ENCODE results near the gene RIT1.

- no peak for TF ChIP-seq RXRA (CRISPR knock-in tag; IDR thresholded peaks at IDR 0.05)
- TF ChIP-seq SOX6 (IDR thresholded peaks at IDR 0.05): no peak
- no peak for TF ChIP-seq SOX6 (CRISPR knock-in tag; IDR thresholded peaks at IDR 0.05)
- TF ChIP-seq CEBPB (IDR thresholded peaks at IDR 0.05; ENCODE audit: borderline replicate concordance, low read depth, low read length): no peak
- no peak for TF ChIP-seq HNF4A (CRISPR knock-in tag; IDR thresholded peaks at IDR 0.05)
- no peak for TF ChIP-seq ATF2 (CRISPR knock-in tag; IDR thresholded peaks at IDR 0.05)
- TF ChIP-seq CTCF (CRISPR knock-in tag; IDR thresholded peaks at IDR 0.05): no peak
- TF ChIP-seq FOSL1 (CRISPR knock-in tag; IDR thresholded peaks at IDR 0.05; ENCODE audit: borderline replicate concordance): no peak
- no peak for TF ChIP-seq USF2 (IDR thresholded peaks at IDR 0.05; ENCODE audit: low read depth, low read length)
- no peak for TF ChIP-seq USF2 (CRISPR knock-in tag; IDR thresholded peaks at IDR 0.05; ENCODE audit: borderline replicate concordance)
These were observed at the start of gene RIT1 for GRCh38 chr1:155911156-155912055.
